HG03354 (cell line): ENCODE results near the gene SOX3.

ENCODE experiments used
- ATAC-seq: cut with Tn5 transposase; IDR thresholded peaks from one replicate; pipeline ENCODE4 v1.9.1; 2021; ENCODE audit warnings: mild to moderate bottlenecking; ENCODE audit not compliant: unreplicated experiment, poor library complexity, severe bottlenecking

SOX3 gene

GRCh38 chrX:140504371-140505324 lies at the start of gene SOX3:
Gene SOX3 (minus strand): TSS chrX:140505069. CDS start chrX:140505060, 9 bp downstream.
- ATAC-seq, result no peak

- no peak for ATAC-seq
Measured at GRCh38 chrX:140548985-140549384, 44.1 kb upstream of the SOX3 start.

GRCh38 chrX:140526171-140526570 lies 21.3 kb upstream of the SOX3 start:
- no peak for ATAC-seq

- no peak for ATAC-seq
Measured at GRCh38 chrX:140525448-140525847, 20.6 kb upstream of the SOX3 start.

- ATAC-seq, result no peak
Measured at GRCh38 chrX:140524556-140524955, 19.7 kb upstream of the SOX3 start.

- no peak for ATAC-seq
Measured at GRCh38 chrX:140521393-140521792, 16.5 kb upstream of the SOX3 start.

GRCh38 chrX:140514554-140514953 lies 9.7 kb upstream of the SOX3 start:
- no peak for ATAC-seq

GRCh38 chrX:140510895-140511295 lies 6.0 kb upstream of the SOX3 start:
- no peak for ATAC-seq

- no peak for ATAC-seq
Measured at GRCh38 chrX:140510306-140510676, 5.4 kb upstream of the SOX3 start.

GRCh38 chrX:140509468-140510305 lies 4.8 kb upstream of the SOX3 start:
- ATAC-seq, result no peak

GRCh38 chrX:140508958-140509357 lies 4.1 kb upstream of the SOX3 start:
- no peak for ATAC-seq

- no peak for ATAC-seq
Measured at GRCh38 chrX:140507982-140508305, 3.1 kb upstream of the SOX3 start.

GRCh38 chrX:140507223-140507981 lies 2.5 kb upstream of the SOX3 start:
- ATAC-seq, result no peak

GRCh38 chrX:140505421-140506337 lies 810 bp upstream of the SOX3 start:
- ATAC-seq, result no peak

- ATAC-seq, result no peak
Measured at GRCh38 chrX:140503714-140504351, 1.0 kb downstream of the SOX3 start.

GRCh38 chrX:140503238-140503601 lies 1.6 kb downstream of the SOX3 start:
- ATAC-seq, result no peak

GRCh38 chrX:140502491-140503237 lies 2.2 kb downstream of the SOX3 start:
- no peak for ATAC-seq

GRCh38 chrX:140501940-140502468 lies 2.9 kb downstream of the SOX3 start:
- no peak for ATAC-seq
